Adrenal gland (tissue), 5 donors: Measurements from ENCODE around the gene WWC2.

Source experiments
- CTCF ChIP-seq, 6 experiments: fragments of 450-650 bp in 4 of 6; fragments of 200-600 bp in 2 of 6; sonication (generic) in 1 of 6; IDR thresholded peaks; 1 replicate in 5 of 6; 2 replicates in 1 of 6; pipeline versions ENCODE4 v1.5.1 to v1.8.0; 2016 to 2021; ENCODE audit warnings: antibody characterized with exemption in 6 of 6, mild to moderate bottlenecking in 2 of 6, moderate library complexity in 1 of 6
- POLR2A ChIP-seq, 2 donors: fragments of 450-650 bp; IDR thresholded peaks; one replicate each; pipeline ENCODE4 v1.6.1; 2017; ENCODE audit warnings: antibody characterized with exemption in 2 of 2, mild to moderate bottlenecking in 2 of 2, moderate library complexity in 1 of 2
- donor health status: DM: no; HTN: no; CAD: no.

GRCh38 chr4:183082053-183082452, 17.0 kb upstream of the WWC2 start:
- TF ChIP-seq CTCF (IDR thresholded peaks at IDR 0.05): no peak
- no peak for TF ChIP-seq POLR2A (IDR thresholded peaks at IDR 0.05)
